Measurements from ENCODE around the gene ZBTB20. TPM values are rescaled to one million over a fixed set of nuclear protein-coding genes. Genes with fewer than 3 reads are reported as not detected.

The ZBTB20 gene
- total and polyA plus RNA-seq, 2 of the 4 experiments (the other 2 are of a cell fraction) = 0.75 to 14.7 TPM

DNA sequence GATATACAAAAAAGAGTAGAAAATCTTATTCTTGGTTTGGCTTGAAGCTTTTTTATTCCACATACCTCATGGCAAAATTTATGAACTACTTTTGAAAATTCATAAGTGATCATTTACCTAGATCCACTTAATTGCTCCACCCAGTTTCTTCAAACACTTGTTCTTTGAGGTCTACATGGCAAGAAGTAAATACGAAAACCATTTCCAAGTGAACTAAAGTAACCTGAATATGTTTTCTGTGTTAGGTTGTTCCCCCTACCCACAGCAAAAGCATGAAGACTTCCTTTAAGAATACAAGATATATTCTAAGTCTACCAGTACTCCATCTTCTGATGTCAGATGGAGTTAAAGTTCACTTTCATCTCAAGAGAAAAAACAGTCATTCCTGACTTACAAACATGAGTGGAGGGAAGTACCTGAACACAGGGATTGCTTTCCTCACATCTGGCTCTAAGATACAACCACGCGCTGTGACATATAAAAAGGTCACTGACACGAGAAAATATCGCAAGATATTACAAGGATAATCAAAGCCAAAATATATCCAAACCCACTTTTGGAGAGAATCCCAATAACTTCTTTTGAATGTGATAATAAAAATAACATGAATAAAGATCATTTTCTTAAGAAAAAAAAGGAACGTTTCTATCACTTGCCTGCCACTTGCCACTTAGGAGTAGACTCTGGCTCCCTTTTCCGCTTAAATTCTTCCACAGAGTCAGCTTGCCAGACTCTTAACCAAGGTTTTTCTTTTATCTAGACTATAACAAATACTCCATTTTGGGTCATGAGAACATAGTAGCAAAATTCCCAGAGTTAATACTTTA is 428.8 kb downstream of the ZBTB20 start:
- Histone ChIP-seq H3K4me3 (ENCODE audit: insufficient read depth, low read depth, low read length) (no peak overlapping the region), H4K8ac (ENCODE audit: low read depth in 2 of 2, low read length in 2 of 2) (no peak overlapping the region), H3K4me2 (ENCODE audit: low read depth, low read length) (no peak overlapping the region), H3K9me3 (ENCODE audit: control insufficient read depth, insufficient read depth, low read length) (no peaks in the 10 kb centered on the region), H2BK20ac (ENCODE audit: low read depth, low read length) (no peak overlapping the region), H4K5ac (ENCODE audit: low read depth, low read length) (no peak overlapping the region), H2AK5ac (ENCODE audit: low read depth, low read length) (no peak overlapping the region), H3K4me1 (ENCODE audit: control insufficient read depth, insufficient read depth, low read length) (no peaks in the 10 kb centered on the region), H2AFZ (replicated peaks; ENCODE audit: low read length, poor library complexity) (no peak overlapping the region), H2BK15ac (ENCODE audit: low read depth, low read length) (no peak overlapping the region), H3K27me3 (ENCODE audit: control insufficient read depth, insufficient read depth, low read length) (no peaks in the 10 kb centered on the region), H3K36me3 (ENCODE audit: control insufficient read depth, insufficient read depth, low read length) (no peaks in the 10 kb centered on the region), H3K9me1 (ENCODE audit: insufficient read depth, low read length) (no peaks in the 10 kb centered on the region), H3K23ac (ENCODE audit: low read depth, low read length) (no peak overlapping the region), H4K20me1 (ENCODE audit: insufficient read depth, low read length) (no peaks in the 10 kb centered on the region), H3K14ac (replicated peaks; ENCODE audit: low read depth, low read length) (no peak overlapping the region), H3K79me1 (ENCODE audit: low read depth in 1 of 2, low read length in 2 of 2) (no peaks in the 10 kb centered on the region), H4K91ac (ENCODE audit: insufficient read depth, low read depth, low read length) (no peak overlapping the region), H3K27ac (ENCODE audit: insufficient read depth, low read length) (no peak overlapping the region), H2AK9ac (replicated peaks; ENCODE audit: low read depth, low read length, poor library complexity) (no peak overlapping the region), H2BK120ac (ENCODE audit: low read depth, low read length) (no peak overlapping the region), H2BK5ac (ENCODE audit: low read depth, low read length, poor library complexity, severe bottlenecking) (no peak overlapping the region), H3K18ac (ENCODE audit: low read depth, low read length) (no peak overlapping the region), H3K4ac (ENCODE audit: low read depth, low read length) (no peak overlapping the region), H3K56ac (ENCODE audit: extremely low read depth, insufficient read depth, low read length) (no peak overlapping the region), H3K9ac (ENCODE audit: low read depth, low read length) (no peak overlapping the region)
- CTCF ChIA-PET = interaction anchor here (0.6 kb wide), 1 partner anchor 335 kb away, joined by 3 read pairs; no protein-coding TSS in a partner anchor
- in situ Hi-C loops (cut with MboI; ENCODE audit: low sequenced_read_pairs) (no loop called here), intact Hi-C loops (cut with micrococcal nuclease) (no loop called here), dilution Hi-C loops (cut with HindIII; ENCODE audit: low sequenced_read_pairs, unreplicated experiment) (no loop called here)
- ATAC-seq (ENCODE audit: low read depth) (no peak), DNase-seq (no peak)
- WGBS, 2 experiments (ENCODE audit: extremely low coverage in 2 of 2, insufficient read length in 1 of 2) = no CpG with 5 or more reads among the region's 7 CpGs
- BruUV-seq (replicated peaks) = no TSS peak
- no peak for TF ChIP-seq FOS (IDR thresholded peaks at IDR 0.05; ENCODE audit: low read depth, low read length)
- TF ChIP-seq RFX5 (IDR thresholded peaks at IDR 0.05; ENCODE audit: low read depth, low read length) = no peak
- no peak for TF ChIP-seq MAFK (IDR thresholded peaks at IDR 0.05; ENCODE audit: low read depth, low read length)
- TF ChIP-seq CTCF (conservative IDR thresholded peaks at IDR 0.05; ENCODE audit: low read depth, low read length) = no peak
- TF ChIP-seq BHLHE40 (IDR thresholded peaks at IDR 0.05; ENCODE audit: low read depth, low read length) = no peak
- no peak for TF ChIP-seq CEBPB (IDR thresholded peaks at IDR 0.05; ENCODE audit: low read depth, low read length)
- no peak for TF ChIP-seq MAZ (IDR thresholded peaks at IDR 0.05; ENCODE audit: borderline replicate concordance, low read depth, low read length)
- no peak for TF ChIP-seq NFE2L2 (IDR thresholded peaks at IDR 0.05; ENCODE audit: low read depth, low read length)
- POLR2A ChIA-PET (ENCODE audit: unreplicated experiment) = no interaction called here

Data from IMR-90 (cell line).